ENCODE results near the gene CHCHD3. TPM values are rescaled to one million over a fixed set of nuclear protein-coding genes. Genes with fewer than 3 reads are reported as not detected.

The CHCHD3 gene
- total RNA-seq, 1 donor from 2014 or later = 209 TPM

DNA sequence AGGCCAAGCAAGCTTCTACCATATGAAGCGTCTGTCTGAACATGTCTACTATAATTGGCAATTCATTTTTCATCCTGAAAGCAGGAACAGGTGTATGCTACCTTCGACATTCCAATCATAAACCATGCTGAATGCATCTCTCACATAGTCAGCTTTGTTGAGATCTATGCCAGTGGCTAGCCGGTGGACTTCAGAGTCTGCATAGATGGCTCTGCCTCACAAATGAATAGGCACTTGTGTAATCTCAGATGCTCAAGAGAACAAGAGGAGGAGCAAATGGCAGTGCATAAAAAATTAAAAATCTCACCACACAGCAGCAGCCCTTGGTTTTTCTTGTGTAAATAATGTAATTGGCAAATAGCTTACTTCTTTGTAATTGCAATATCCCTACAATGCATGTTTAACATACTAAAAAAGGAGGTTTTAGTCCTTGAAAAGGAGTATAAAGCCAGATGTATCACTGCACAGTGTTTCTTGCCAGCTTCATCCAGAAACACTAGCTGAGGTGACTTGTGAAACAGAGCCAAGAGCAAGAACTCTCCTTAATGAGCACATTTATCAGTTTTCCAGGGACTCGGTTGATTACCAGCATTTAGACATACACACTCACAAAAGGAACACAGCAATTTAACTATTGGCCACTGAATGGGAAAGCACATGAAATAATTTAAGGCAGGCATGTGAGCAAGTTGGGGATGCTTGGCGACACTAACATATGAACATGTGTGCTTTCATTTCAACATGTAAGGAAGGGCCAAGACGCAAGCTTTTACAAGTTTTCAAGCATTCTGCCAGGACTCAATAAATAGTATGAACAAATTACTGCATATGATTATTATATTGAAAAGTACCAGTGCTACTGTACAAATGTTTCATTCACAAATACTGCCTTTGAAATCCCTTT lies 255.7 kb downstream of the CHCHD3 start:
- Histone ChIP-seq H3K27ac (replicated peaks) (no peak overlapping the region), H3K4me3 (no peak overlapping the region), H3K27me3 (ENCODE audit: low read depth) (no peaks in the 10 kb centered on the region), H3K9me3 (replicated peaks) (no peaks in the 10 kb centered on the region), H3K4me1 (peaks cover 10% of the 10 kb centered on the region), H3K36me3 (no peaks in the 10 kb centered on the region)
- TF ChIP-seq, protein P1, sequence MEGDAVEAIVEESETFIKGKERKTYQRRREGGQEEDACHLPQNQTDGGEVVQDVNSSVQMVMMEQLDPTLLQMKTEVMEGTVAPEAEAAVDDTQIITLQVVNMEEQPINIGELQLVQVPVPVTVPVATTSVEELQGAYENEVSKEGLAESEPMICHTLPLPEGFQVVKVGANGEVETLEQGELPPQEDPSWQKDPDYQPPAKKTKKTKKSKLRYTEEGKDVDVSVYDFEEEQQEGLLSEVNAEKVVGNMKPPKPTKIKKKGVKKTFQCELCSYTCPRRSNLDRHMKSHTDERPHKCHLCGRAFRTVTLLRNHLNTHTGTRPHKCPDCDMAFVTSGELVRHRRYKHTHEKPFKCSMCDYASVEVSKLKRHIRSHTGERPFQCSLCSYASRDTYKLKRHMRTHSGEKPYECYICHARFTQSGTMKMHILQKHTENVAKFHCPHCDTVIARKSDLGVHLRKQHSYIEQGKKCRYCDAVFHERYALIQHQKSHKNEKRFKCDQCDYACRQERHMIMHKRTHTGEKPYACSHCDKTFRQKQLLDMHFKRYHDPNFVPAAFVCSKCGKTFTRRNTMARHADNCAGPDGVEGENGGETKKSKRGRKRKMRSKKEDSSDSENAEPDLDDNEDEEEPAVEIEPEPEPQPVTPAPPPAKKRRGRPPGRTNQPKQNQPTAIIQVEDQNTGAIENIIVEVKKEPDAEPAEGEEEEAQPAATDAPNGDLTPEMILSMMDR (IDR thresholded peaks at IDR 0.05; ENCODE audit: borderline replicate concordance) = no peak
- DNase-seq = no peak
- intact Hi-C loops (cut with micrococcal nuclease) = no loop called here

DNA sequence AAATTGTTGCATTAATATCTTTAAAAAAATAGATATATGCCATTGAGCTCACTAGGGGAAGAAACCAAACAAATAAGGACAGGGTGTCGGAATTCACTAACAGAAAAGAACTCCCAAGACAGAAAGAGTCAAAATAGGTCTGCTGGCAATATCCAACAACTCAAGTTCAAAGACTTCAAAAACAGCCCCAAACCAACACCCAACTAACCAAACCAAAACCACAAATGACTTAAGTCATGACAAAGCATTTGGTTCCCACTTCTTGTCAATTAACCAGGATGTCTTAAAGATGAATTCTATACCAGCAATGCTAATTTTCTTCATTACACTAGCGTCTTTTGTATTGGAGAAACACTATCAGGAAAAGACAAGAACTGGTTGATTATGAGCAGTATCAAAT lies 256.7 kb downstream of the CHCHD3 start:
- DNase-seq = no peak

DNA sequence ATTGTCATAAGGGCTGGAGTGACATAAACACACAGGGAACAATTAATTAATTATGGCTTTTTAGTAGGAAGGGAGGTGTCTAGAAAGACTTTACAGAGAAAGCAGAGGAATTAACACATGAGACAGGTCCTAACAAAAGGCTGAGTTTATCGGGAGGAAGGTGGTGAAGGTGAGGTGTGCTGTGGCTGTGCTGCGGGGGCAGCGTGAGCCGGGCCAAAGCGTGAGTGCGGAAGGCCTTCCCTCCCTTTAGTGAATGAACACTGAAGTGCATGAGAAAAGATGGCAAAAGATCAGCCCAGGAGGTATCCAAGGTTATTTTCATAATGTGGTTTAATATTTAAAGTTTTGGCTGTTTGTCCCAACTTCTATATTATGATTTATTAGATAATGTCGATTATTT lies 262.2 kb downstream of the CHCHD3 start:
- TF ChIP-seq, protein P1 (IDR thresholded peaks at IDR 0.05; ENCODE audit: borderline replicate concordance) = no peak
- Histone ChIP-seq H3K9me3 (replicated peaks) (no peaks in the 10 kb centered on the region), H3K27ac (replicated peaks) (no peak overlapping the region), H3K27me3 (ENCODE audit: low read depth) (no peaks in the 10 kb centered on the region), H3K4me1 (peaks cover 23% of the 10 kb centered on the region), H3K36me3 (no peaks in the 10 kb centered on the region), H3K4me3 (no peak overlapping the region)
- no peak for DNase-seq
- intact Hi-C loops (cut with micrococcal nuclease) = no loop called here

More for the DNA sequence above, 256.7 kb downstream of the CHCHD3 start:
- intact Hi-C loops (cut with micrococcal nuclease) = no loop called here
- Histone ChIP-seq H3K4me3 (no peak overlapping the region), H3K4me1 (peaks cover 10% of the 10 kb centered on the region), H3K27ac (replicated peaks) (no peak overlapping the region), H3K36me3 (no peaks in the 10 kb centered on the region), H3K9me3 (replicated peaks) (no peaks in the 10 kb centered on the region), H3K27me3 (ENCODE audit: low read depth) (no peaks in the 10 kb centered on the region)
- TF ChIP-seq, protein P1 (IDR thresholded peaks at IDR 0.05; ENCODE audit: borderline replicate concordance) = no peak

DNA sequence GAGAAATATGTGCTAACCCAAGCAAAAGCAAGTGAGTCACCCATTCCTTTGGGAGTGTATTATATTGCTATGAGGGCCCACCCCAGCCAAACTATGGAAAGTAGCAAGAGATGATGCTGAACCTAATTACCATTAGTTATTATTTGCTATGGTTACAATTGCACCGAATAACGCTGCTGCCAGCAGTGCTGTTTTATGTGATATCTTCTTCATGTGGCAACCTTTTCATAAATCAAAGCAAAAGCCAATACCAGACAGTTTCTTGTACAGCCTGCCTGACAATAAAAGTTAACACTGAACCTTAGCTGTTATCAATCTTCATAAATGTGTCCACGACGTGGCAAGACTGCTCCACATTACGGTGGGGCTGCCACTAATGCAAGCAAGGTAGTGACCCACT lies 263.9 kb downstream of the CHCHD3 start:
- TF ChIP-seq, protein P1 (IDR thresholded peaks at IDR 0.05; ENCODE audit: borderline replicate concordance) = no peak
- Histone ChIP-seq H3K4me3 (no peak overlapping the region), H3K9me3 (replicated peaks) (no peaks in the 10 kb centered on the region), H3K36me3 (no peaks in the 10 kb centered on the region), H3K27ac (replicated peaks) (no peak overlapping the region), H3K4me1 (peaks cover 23% of the 10 kb centered on the region), H3K27me3 (ENCODE audit: low read depth) (no peaks in the 10 kb centered on the region)
- intact Hi-C loops (cut with micrococcal nuclease) = no loop called here
- DNase-seq = no peak

DNA sequence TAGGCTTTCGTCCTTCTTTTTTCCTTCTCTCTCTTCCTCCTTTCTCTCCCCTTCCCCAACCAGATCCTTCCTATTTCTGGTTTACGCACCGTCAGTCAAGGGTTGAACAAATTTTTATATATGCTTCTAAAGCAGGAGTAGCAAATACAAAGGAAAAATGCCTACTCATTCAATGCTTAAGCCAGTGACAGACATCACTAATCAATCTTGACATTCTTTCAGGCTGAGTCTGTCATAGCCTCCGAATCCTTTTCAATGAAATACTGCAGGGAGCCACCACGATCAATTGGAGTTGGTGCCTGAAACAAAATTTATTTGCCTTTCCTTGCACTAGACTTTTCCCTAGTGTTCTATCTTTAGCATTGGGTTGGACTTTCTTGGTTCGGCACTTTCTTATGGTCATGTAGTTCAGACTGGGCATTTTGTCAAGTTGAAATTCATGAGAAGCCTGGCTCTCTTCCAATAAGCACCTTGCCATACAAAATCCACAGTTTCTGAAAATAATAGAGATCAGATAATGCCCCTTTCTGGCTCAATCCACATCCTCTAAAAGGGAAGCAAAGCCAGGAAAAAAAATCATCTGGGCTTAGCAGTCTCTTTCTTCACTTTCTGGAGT lies 266.1 kb downstream of the CHCHD3 start:
- intact Hi-C loops (cut with micrococcal nuclease) = no loop called here
- Histone ChIP-seq H3K4me1 (peaks cover 23% of the 10 kb centered on the region), H3K4me3 (no peak overlapping the region), H3K27me3 (ENCODE audit: low read depth) (no peaks in the 10 kb centered on the region), H3K9me3 (replicated peaks) (no peaks in the 10 kb centered on the region), H3K27ac (replicated peaks) (no peak overlapping the region), H3K36me3 (no peaks in the 10 kb centered on the region)
- no peak for DNase-seq
- TF ChIP-seq, protein P1 (IDR thresholded peaks at IDR 0.05; ENCODE audit: borderline replicate concordance) = no peak
